K562 (cell line): Measurements from ENCODE around the gene ACSBG1. TPM values are rescaled to one million over a fixed set of nuclear protein-coding genes. Genes with fewer than 3 reads are reported as not detected.

Source experiments
- ATAC-seq: fragments of 200-7000 bp; cut with Tn5 transposase; 3 replicates; pipeline ENCODE4 v1.9.1; 2020; ENCODE audit warnings: moderate library complexity
- BruUV-seq: library from RNA; stranded (reverse); fragments of 400-500 nt; replicated peaks from 2 replicates; lab custom pipeline; 2021; lab: Mats Ljungman, UMichigan
- CTCF ChIA-PET: fragments of 300-600 bp; formaldehyde crosslinking; extraction: SDS; loops from one replicate; lab custom pipeline; 2021; ENCODE audit warnings: low intra/inter-chr PET ratio; lab: Yijun Ruan, JAX
- POLR2A ChIA-PET: fragments of 300-600, 350-650 bp; sonication (Branson Sonifier 250); formaldehyde crosslinking; extraction: SDS; loops from one replicate; lab custom pipeline; 2021; ENCODE audit warnings: antibody characterized with exemption, inconsistent platforms; lab: Yijun Ruan, JAX
- DNase-seq, 4 experiments: peaks; one replicate each; pipeline versions ENCODE4 v3.0.0 to v3.0.0-alpha.2; 2011 to 2018; ENCODE audit warnings: low spot score in 3 of 4, mixed read lengths in 3 of 4; ENCODE audit errors: extremely low read depth in 1 of 4
- FAIRE-seq: peaks from 2 replicates; lab custom pipeline; 2011; peaks lifted over from hg19 to GRCh38; lab: Jason Lieb, UNC
- H2AFZ ChIP-seq: 2 replicates; pipeline ENCODE4 v1.6.0; 2011; ENCODE audit warnings: low read depth, low read length, control low read depth, inconsistent platforms
- H3K27ac ChIP-seq: fragments of 200-600 bp; 3 replicates; pipeline ENCODE4 v1.8.0; 2011; ENCODE audit warnings: low read depth, mild to moderate bottlenecking, control low read depth, inconsistent platforms, low read length, moderate library complexity, mixed read lengths; ENCODE audit errors: extremely low read depth
- H3K27me3 ChIP-seq, 2 experiments: fragments of 300-600 bp in 1 of 2; 2 replicates in 1 of 2; 3 replicates in 1 of 2; pipeline versions ENCODE4 v1.6.0 to v1.8.0; 2011; ENCODE audit warnings: inconsistent platforms in 2 of 2, low read length in 2 of 2, mild to moderate bottlenecking in 1 of 2, mixed read lengths in 1 of 2, moderate library complexity in 1 of 2; ENCODE audit not compliant: control insufficient read depth in 2 of 2, insufficient read depth in 2 of 2
- H3K36me3 ChIP-seq: fragments of 300-600 bp; 3 replicates; pipeline ENCODE4 v1.8.0; 2011; ENCODE audit warnings: mild to moderate bottlenecking, low read length, inconsistent platforms; ENCODE audit not compliant: control insufficient read depth, insufficient read depth
- H3K4me1 ChIP-seq, 2 experiments: fragments of 200-600 bp in 1 of 2; replicated peaks in 1 of 2; 2 replicates in 1 of 2; 3 replicates in 1 of 2; pipeline versions ENCODE4 v1.5.1 to v1.8.0; 2011; ENCODE audit warnings: inconsistent platforms in 2 of 2, low read length in 2 of 2, mild to moderate bottlenecking in 1 of 2, mixed read lengths in 1 of 2, moderate library complexity in 1 of 2; ENCODE audit not compliant: control insufficient read depth in 2 of 2, insufficient read depth in 2 of 2
- H3K4me2 ChIP-seq: 2 replicates; pipeline ENCODE4 v1.6.1; 2011; ENCODE audit warnings: low read length, control low read depth, inconsistent platforms, mixed read lengths; ENCODE audit not compliant: insufficient read depth
- H3K4me3 ChIP-seq: fragments of 200-600 bp; sonication (generic), shearing (Covaris generic); 2 replicates; pipeline ENCODE4 v1.5.1; 2016; ENCODE audit warnings: control low read depth, inconsistent platforms
- H3K79me2 ChIP-seq: fragments of 200-600 bp; 3 replicates; pipeline ENCODE4 v1.8.0; 2011; ENCODE audit warnings: low read length, inconsistent platforms; ENCODE audit not compliant: control insufficient read depth, insufficient read depth
- H3K9ac ChIP-seq, 2 experiments: 2 replicates each; pipeline versions ENCODE4 v1.6.0 to v1.6.1; 2011; ENCODE audit warnings: low read depth in 2 of 2, low read length in 2 of 2, control low read depth in 1 of 2, inconsistent platforms in 1 of 2, mild to moderate bottlenecking in 1 of 2, mixed read lengths in 1 of 2; ENCODE audit not compliant: insufficient read depth in 1 of 2
- H3K9me1 ChIP-seq: one replicate; pipeline ENCODE4 v1.6.0; 2011; ENCODE audit warnings: inconsistent platforms, mild to moderate bottlenecking, low read length, moderate library complexity; ENCODE audit not compliant: control insufficient read depth, insufficient read depth
- H3K9me3 ChIP-seq: replicated peaks from 2 replicates; pipeline ENCODE4 v1.5.1; 2011; ENCODE audit warnings: low read depth, low read length, inconsistent platforms; ENCODE audit not compliant: control insufficient read depth, insufficient read depth
- H4K20me1 ChIP-seq: replicated peaks from 2 replicates; pipeline ENCODE4 v1.6.1; 2011; ENCODE audit warnings: low read length, inconsistent platforms, mixed read lengths; ENCODE audit not compliant: control insufficient read depth, insufficient read depth
- ARID3B ChIP-seq: fragments of 250-450 bp; sonication (Bioruptor Pico); IDR thresholded peaks from 2 replicates; pipeline ENCODE4 v1.4.0; 2020; ENCODE audit warnings: borderline replicate concordance
- IFI16 ChIP-seq: fragments of 250-450 bp; sonication (Bioruptor Pico); IDR thresholded peaks from 2 replicates; pipeline ENCODE4 v2.1.2; 2022; ENCODE audit warnings: mild to moderate bottlenecking, inconsistent platforms
- RERE ChIP-seq: sonication (generic); formaldehyde crosslinking; IDR thresholded peaks from 2 replicates; pipeline ENCODE4 v1.8.0; 2023; ENCODE audit warnings: missing genetic modification reagents, mild to moderate bottlenecking, borderline replicate concordance
- SMARCE1 ChIP-seq: fragments of 450-650 bp; IDR thresholded peaks from 2 replicates; pipeline ENCODE4 v1.7.1; 2016; ENCODE audit warnings: mild to moderate bottlenecking
- STAT6 ChIP-seq: sonication (generic); formaldehyde crosslinking; IDR thresholded peaks from 2 replicates; pipeline ENCODE4 v1.8.1; 2023; ENCODE audit warnings: mild to moderate bottlenecking, missing genetic modification reagents
- ZBTB5 ChIP-seq: fragments of 450-650 bp; IDR thresholded peaks from 2 replicates; pipeline ENCODE4 v1.6.1; 2017; ENCODE audit warnings: antibody characterized with exemption
- ZNF699 ChIP-seq: fragments of 250-450 bp; sonication (Bioruptor Pico); IDR thresholded peaks from 2 replicates; pipeline ENCODE4 v1.8.0; 2021; ENCODE audit warnings: mild to moderate bottlenecking, moderate library complexity; ENCODE audit not compliant: insufficient replicate concordance
- WGBS: fragments of 100-300 bp; shearing (Covaris generic); methylation state at CpG from one replicate; pipeline ENCODE4 v1.1.6; 2016; ENCODE audit warnings: low coverage, mixed read lengths; ENCODE audit not compliant: insufficient coverage; ENCODE audit errors: missing lambda C conversion rate; 5-methylcytosine and 5-hydroxymethylcytosine counted together
- in situ Hi-C: fragments of 300-500 bp; cut with MboI; formaldehyde crosslinking; loops from 4 replicates; pipeline ENCODE4 v1.15.0; 2018; ENCODE audit warnings: inconsistent platforms, mixed read lengths
- intact Hi-C: fragments of 100-400 bp; cut with micrococcal nuclease; formaldehyde crosslinking; loops from 2 replicates; pipeline ENCODE4 v1.14.2; 2022
- polyA plus RNA-seq, 8 experiments: library from polyadenylated mRNA; depleted of rRNA in 4 of 8; stranded (reverse) in 5 of 8; unstranded in 3 of 8; fragments of >200 nt; fragmentation: Nextera tagmentation in 2 of 8; fragmentation: Illumina TruSeq in 1 of 8; extraction: Ambion mirVana in 2 of 8; extraction: Trizol in 1 of 8; gene quantifications; 2 replicates each; pipeline versions ENCODE4 v1.2.1 to v1.2.3, GENCODE V29; 2011 to 2014; ENCODE audit warnings: inconsistent platforms in 1 of 8, missing spikeins in 1 of 8
- total RNA-seq, 7 experiments: library from RNA; depleted of rRNA in 6 of 7; stranded (reverse); fragments of >200 nt in 6 of 7; fragmentation: Illumina TruSeq in 2 of 7; extraction: Trizol in 2 of 7; gene quantifications; 2 replicates each; pipeline versions ENCODE4 v1.2.1 to v1.2.3, GENCODE V29; 2011 to 2021; ENCODE audit warnings: low replicate concordance in 1 of 7

Gene ACSBG1
- total and polyA plus RNA-seq, 9 of the 15 experiments (the other 6 are each of a cell fraction or from before 2014, with no cell fraction given), result 0.36 to 6.4 (median 2.5) TPM

GRCh38 chr15:78200276-78200930 is 34.0 kb downstream of the ACSBG1 start (continued):
- no peak for TF ChIP-seq ARID3B

- ChIA-PET CTCF (interaction anchor here (4.0 kb wide), 1 partner anchor 84 kb away, joined by 54 read pairs; no protein-coding TSS in a partner anchor), POLR2A (no interaction called here)
- no peak overlapping the region for H2AFZ ChIP-seq
- H3K27me3 ChIP-seq, result peaks cover 16 to 38% of the 10 kb centered on the region in 2 experiments; a peak in 4 of 5 replicates
- no peaks in the 10 kb centered on the region for H4K20me1 ChIP-seq
- no peaks in the 10 kb centered on the region for H3K79me2 ChIP-seq
- no peak overlapping the region for H3K9ac ChIP-seq
- H3K4me3 ChIP-seq, result no peak overlapping the region
- no peaks in the 10 kb centered on the region for H3K36me3 ChIP-seq
- no peak for DNase-seq
- in situ Hi-C loops, result loop anchor here (5.0 kb wide), 1 partner anchor 85 kb away; no protein-coding TSS in a partner anchor
- intact Hi-C loops, result loop anchor here (5.0 kb wide), 1 partner anchor 45 kb away; no protein-coding TSS in a partner anchor
- no peak for FAIRE-seq
- WGBS, result 0% methylated on average over 4 of the region's 7 CpGs
- H3K9me1 ChIP-seq, result no peaks in the 10 kb centered on the region
- H3K4me1 ChIP-seq, result peaks cover 0 to 4% of the 10 kb centered on the region in 2 experiments; a peak in 1 of 5 replicates
- no peak overlapping the region for H3K4me2 ChIP-seq
- H3K9me3 ChIP-seq, result no peaks in the 10 kb centered on the region
- no peak overlapping the region for H3K27ac ChIP-seq
- no TSS peak for BruUV-seq
- ATAC-seq, result no peak
- TF ChIP-seq SMARCE1 (no peak), ZBTB5 (no peak), ZNF699 (no peak), RERE (CRISPR knock-in tag) (no peak), STAT6 (CRISPR knock-in tag) (no peak), IFI16 (no peak)
Measured at GRCh38 chr15:78197632-78198031, 36.7 kb downstream of the ACSBG1 start.
